Dendritic cell treated with granulocyte-macrophage colony-stimulating factor and Interleukin-4, amounts not matched to agents 40 ng/mL and 50 ng/mL, for 4 days (primary cell): ENCODE data around the gene TPD52L2.

Experiments used
- H3K27ac Mint-ChIP-seq: one replicate; pipeline ENCODE4 v1.8.0; 2022; ENCODE audit warnings: mild to moderate bottlenecking, mixed read lengths
- H3K27me3 Mint-ChIP-seq: one replicate; pipeline ENCODE4 v1.8.0; 2022; ENCODE audit warnings: mild to moderate bottlenecking, mixed read lengths
- H3K36me3 Mint-ChIP-seq: one replicate; pipeline ENCODE4 v1.8.0; 2022; ENCODE audit warnings: low read depth, mixed read lengths
- H3K4me1 Mint-ChIP-seq: one replicate; pipeline ENCODE4 v1.8.0; 2022; ENCODE audit warnings: low read depth, mixed read lengths
- H3K4me3 Mint-ChIP-seq: one replicate; pipeline ENCODE4 v1.8.0; 2022; ENCODE audit warnings: mild to moderate bottlenecking, moderate library complexity, mixed read lengths
- H3K9me3 Mint-ChIP-seq: one replicate; pipeline ENCODE4 v1.8.0; 2022; ENCODE audit warnings: mixed read lengths
- intact Hi-C: fragments of 100-400 bp; cut with micrococcal nuclease; formaldehyde crosslinking; loops from one replicate; pipeline ENCODE4 v1.15.0; 2022

The TPD52L2 gene

GRCh38 chr20:63884506-63885263 is 19.6 kb downstream of the TPD52L2 start:
- Mint-ChIP-seq H3K4me3 (no peak overlapping the region), H3K9me3 (no peaks in the 10 kb centered on the region), H3K4me1 (peaks cover 53% of the 10 kb centered on the region), H3K27ac (no peak overlapping the region), H3K27me3 (no peaks in the 10 kb centered on the region), H3K36me3 (peaks cover 95% of the 10 kb centered on the region)
- intact Hi-C loops = no loop called here

GRCh38 chr20:63885264-63886053 is 20.4 kb downstream of the TPD52L2 start:
- Mint-ChIP-seq H3K36me3 (peaks cover 100% of the 10 kb centered on the region), H3K4me1 (peaks cover 58% of the 10 kb centered on the region), H3K27me3 (no peaks in the 10 kb centered on the region), H3K9me3 (no peaks in the 10 kb centered on the region), H3K27ac (no peak overlapping the region), H3K4me3 (no peak overlapping the region)
- intact Hi-C loops = no loop called here

- Mint-ChIP-seq H3K9me3 (no peaks in the 10 kb centered on the region), H3K36me3 (peaks cover 100% of the 10 kb centered on the region)
These were observed 21.0 kb downstream of the TPD52L2 start for GRCh38 chr20:63886054-63886419.

GRCh38 chr20:63886921-63887320 is 21.9 kb downstream of the TPD52L2 start:
- H3K4me1 Mint-ChIP-seq = peaks cover 58% of the 10 kb centered on the region
- no peak overlapping the region for H3K4me3 Mint-ChIP-seq
- H3K27ac Mint-ChIP-seq = no peak overlapping the region
- H3K9me3 Mint-ChIP-seq = no peaks in the 10 kb centered on the region
- peaks cover 100% of the 10 kb centered on the region for H3K36me3 Mint-ChIP-seq
- intact Hi-C loops = no loop called here
- H3K27me3 Mint-ChIP-seq = no peaks in the 10 kb centered on the region

More at GRCh38 chr20:63886054-63886419, 21.0 kb downstream of the TPD52L2 start:
- intact Hi-C loops = no loop called here
- peaks cover 58% of the 10 kb centered on the region for H3K4me1 Mint-ChIP-seq
- H3K4me3 Mint-ChIP-seq = no peak overlapping the region
- no peak overlapping the region for H3K27ac Mint-ChIP-seq
- H3K27me3 Mint-ChIP-seq = no peaks in the 10 kb centered on the region

GRCh38 chr20:63889241-63890200 is 24.5 kb downstream of the TPD52L2 start:
- intact Hi-C loops = no loop called here
- no peaks in the 10 kb centered on the region for H3K27me3 Mint-ChIP-seq

GRCh38 chr20:63890201-63890576 is 25.1 kb downstream of the TPD52L2 start:
- Mint-ChIP-seq H3K27ac (no peak overlapping the region), H3K4me1 (peaks cover 58% of the 10 kb centered on the region), H3K36me3 (peaks cover 79% of the 10 kb centered on the region), H3K9me3 (no peaks in the 10 kb centered on the region), H3K4me3 (no peak overlapping the region), H3K27me3 (no peaks in the 10 kb centered on the region)
- intact Hi-C loops = no loop called here

More at GRCh38 chr20:63889241-63890200, 24.5 kb downstream of the TPD52L2 start:
- peaks cover 62% of the 10 kb centered on the region for H3K4me1 Mint-ChIP-seq
- no peaks in the 10 kb centered on the region for H3K9me3 Mint-ChIP-seq
- H3K27ac Mint-ChIP-seq = peak overlapping the region; percentile 2
- H3K36me3 Mint-ChIP-seq = peaks cover 86% of the 10 kb centered on the region
- H3K4me3 Mint-ChIP-seq = no peak overlapping the region

- peaks cover 77% of the 10 kb centered on the region for H3K36me3 Mint-ChIP-seq
- intact Hi-C loops = no loop called here
- peaks cover 54% of the 10 kb centered on the region for H3K4me1 Mint-ChIP-seq
- H3K4me3 Mint-ChIP-seq = no peak overlapping the region
- H3K27me3 Mint-ChIP-seq = no peaks in the 10 kb centered on the region
- H3K9me3 Mint-ChIP-seq = no peaks in the 10 kb centered on the region
- no peak overlapping the region for H3K27ac Mint-ChIP-seq
These were observed 25.5 kb downstream of the TPD52L2 start for GRCh38 chr20:63890616-63891015.

- intact Hi-C loops = no loop called here
- H3K4me3 Mint-ChIP-seq = no peak overlapping the region
- H3K36me3 Mint-ChIP-seq = peaks cover 77% of the 10 kb centered on the region
- no peaks in the 10 kb centered on the region for H3K9me3 Mint-ChIP-seq
- no peaks in the 10 kb centered on the region for H3K27me3 Mint-ChIP-seq
- H3K27ac Mint-ChIP-seq = no peak overlapping the region
- H3K4me1 Mint-ChIP-seq = peaks cover 54% of the 10 kb centered on the region
These were observed 26.3 kb downstream of the TPD52L2 start for GRCh38 chr20:63891061-63892002.

GRCh38 chr20:63892402-63892801 is 27.3 kb downstream of the TPD52L2 start:
- intact Hi-C loops = no loop called here
- H3K9me3 Mint-ChIP-seq = no peaks in the 10 kb centered on the region
- no peak overlapping the region for H3K4me3 Mint-ChIP-seq
- peaks cover 75% of the 10 kb centered on the region for H3K36me3 Mint-ChIP-seq
- H3K27me3 Mint-ChIP-seq = no peaks in the 10 kb centered on the region
- H3K4me1 Mint-ChIP-seq = peaks cover 55% of the 10 kb centered on the region
- H3K27ac Mint-ChIP-seq = no peak overlapping the region

GRCh38 chr20:63893999-63894357 is 28.9 kb downstream of the TPD52L2 start:
- Mint-ChIP-seq H3K4me1 (peaks cover 58% of the 10 kb centered on the region), H3K27me3 (no peaks in the 10 kb centered on the region), H3K4me3 (peak overlapping the region; percentile 73), H3K9me3 (no peaks in the 10 kb centered on the region), H3K27ac (peak overlapping the region; percentile 79), H3K36me3 (peaks cover 75% of the 10 kb centered on the region)
- intact Hi-C loops = loop anchor here (2.0 kb wide), 1 partner anchor 21 kb away; no protein-coding TSS in a partner anchor

GRCh38 chr20:63894358-63895201 is 29.5 kb downstream of the TPD52L2 start, which contains the start of gene DNAJC5:
Gene DNAJC5, plus strand, starts transcription at chr20:63895126. Its CDS starts 33,220 bp downstream, at chr20:63928346.
- peak within 1 kb of the TSS; percentile 79 for H3K4me3 Mint-ChIP-seq
- no peaks in the 10 kb centered on the region for H3K9me3 Mint-ChIP-seq
- intact Hi-C loops = loop anchor here (1.0 to 5.0 kb wide), 3 partner anchors 22 to 357 kb away; partner anchors contain the start of genes PTK6 and TPD52L2
- peaks cover 72% of the 10 kb centered on the region for H3K36me3 Mint-ChIP-seq
- H3K27ac Mint-ChIP-seq = peak within 1 kb of the TSS; percentile 93
- H3K27me3 Mint-ChIP-seq = no peaks in the 10 kb centered on the region
- peaks cover 58% of the 10 kb centered on the region for H3K4me1 Mint-ChIP-seq
